Smooth muscle cell (in vitro differentiated cells): ENCODE results near the gene ID3. TPM values are rescaled to one million over a fixed set of nuclear protein-coding genes. Genes with fewer than 3 reads are reported as not detected.

Experiments
- DNase-seq: peaks from one replicate; lab custom pipeline; 2025; ENCODE audit not compliant: unreplicated experiment; lab: John Stamatoyannopoulos, UW
- H2AFZ ChIP-seq: fragments of 200-600 bp; sonication (generic); 2 replicates; pipeline ENCODE4 v1.6.0; 2016; ENCODE audit warnings: antibody characterized with exemption, low read depth, mild to moderate bottlenecking
- H3F3A ChIP-seq: fragments of 200-600 bp; sonication (generic); 2 replicates; pipeline ENCODE4 v1.6.0; 2017; ENCODE audit warnings: antibody characterized with exemption, low read depth
- H3K27ac ChIP-seq: fragments of 200-600 bp; sonication (generic); 2 replicates; pipeline ENCODE4 v1.5.1; 2016; ENCODE audit warnings: low read depth, mild to moderate bottlenecking
- H3K27me3 ChIP-seq: fragments of 200-600 bp; sonication (generic); 2 replicates; pipeline ENCODE4 v1.6.1; 2016; ENCODE audit warnings: low read depth, mild to moderate bottlenecking
- H3K36me3 ChIP-seq: fragments of 200-600 bp; sonication (generic); 2 replicates; pipeline ENCODE4 v1.5.1; 2016; ENCODE audit warnings: low read depth
- H3K4me1 ChIP-seq: fragments of 200-600 bp; sonication (generic); 2 replicates; pipeline ENCODE4 v1.5.1; 2016; ENCODE audit warnings: low read depth
- H3K4me2 ChIP-seq: fragments of 200-600 bp; sonication (generic); 2 replicates; pipeline ENCODE4 v1.6.0; 2016; ENCODE audit warnings: mild to moderate bottlenecking
- H3K4me3 ChIP-seq: fragments of 200-600 bp; sonication (generic); 2 replicates; pipeline ENCODE4 v1.5.1; 2016; ENCODE audit warnings: mild to moderate bottlenecking
- H3K79me2 ChIP-seq: fragments of 200-600 bp; sonication (generic); 2 replicates; pipeline ENCODE4 v1.6.0; 2016; ENCODE audit warnings: low read depth, mild to moderate bottlenecking
- H3K9ac ChIP-seq: fragments of 200-600 bp; sonication (generic); 2 replicates; pipeline ENCODE4 v1.6.0; 2016; ENCODE audit warnings: low read depth
- H3K9me3 ChIP-seq: fragments of 200-600 bp; sonication (generic); replicated peaks from 2 replicates; pipeline ENCODE4 v1.5.1; 2016; ENCODE audit warnings: low read depth
- H4K20me1 ChIP-seq: fragments of 200-600 bp; sonication (generic); 2 replicates; pipeline ENCODE4 v1.6.0; 2016; ENCODE audit warnings: low read depth
- CTCF ChIP-seq: fragments of 200-600 bp; sonication (generic); IDR thresholded peaks from 2 replicates; pipeline ENCODE4 v1.5.1; 2017; ENCODE audit warnings: borderline replicate concordance, mild to moderate bottlenecking, antibody characterized with exemption; ENCODE audit not compliant: insufficient read depth, poor library complexity, severe bottlenecking
- WGBS: methylation state at CpG from one replicate; pipeline ENCODE4 v1.1.7; 2016; ENCODE audit warnings: low lambda C conversion rate; 5-methylcytosine and 5-hydroxymethylcytosine counted together
- polyA plus RNA-seq: library from polyadenylated mRNA; unstranded; fragments of >200 nt; fragmentation: Nextera tagmentation; extraction: Ambion mirVana; gene quantifications from 2 replicates; pipeline ENCODE4 v1.2.1, GENCODE V29; 2016
- total RNA-seq: library from RNA; depleted of rRNA; stranded (reverse); fragments of >200 nt; gene quantifications from 2 replicates; pipeline ENCODE4 v1.2.3, GENCODE V29; 2014

The ID3 gene
- total and polyA plus RNA-seq, 2 experiments from 2014 or later: 752 to 929 TPM

GRCh38 chr1:23582820-23583219 is 23.5 kb upstream of the ID3 start:
- peaks cover 16% of the 10 kb centered on the region for H3K4me1 ChIP-seq
- H3K27me3 ChIP-seq: no peaks in the 10 kb centered on the region
- no peak overlapping the region for H3K4me2 ChIP-seq
- H3K9me3 ChIP-seq: no peaks in the 10 kb centered on the region
- H3K36me3 ChIP-seq: no peaks in the 10 kb centered on the region
- no peaks in the 10 kb centered on the region for H3K79me2 ChIP-seq
- H3K27ac ChIP-seq: peak overlapping the region; percentile 97
- 90% methylated on average over 4 of the region's 4 CpGs for WGBS
- DNase-seq: no peak
- peaks cover 29% of the 10 kb centered on the region for H3F3A ChIP-seq
- no peak overlapping the region for H3K9ac ChIP-seq
- no peak overlapping the region for H3K4me3 ChIP-seq
- TF ChIP-seq CTCF: no peak
- no peaks in the 10 kb centered on the region for H4K20me1 ChIP-seq
- no peak overlapping the region for H2AFZ ChIP-seq

- WGBS: 36% methylated on average over 8 of the region's 8 CpGs
- TF ChIP-seq CTCF: no peak
- no peak overlapping the region for H3K9ac ChIP-seq
- H3K36me3 ChIP-seq: no peaks in the 10 kb centered on the region
- H2AFZ ChIP-seq: peak overlapping the region; percentile 23
- no peaks in the 10 kb centered on the region for H3K27me3 ChIP-seq
- no peak overlapping the region for H3K4me3 ChIP-seq
- H3K27ac ChIP-seq: peak overlapping the region; percentile 74
- no peaks in the 10 kb centered on the region for H3K79me2 ChIP-seq
- peak overlapping the region; percentile 62 for H3K4me2 ChIP-seq
- no peak for DNase-seq
- H3F3A ChIP-seq: peaks cover 32% of the 10 kb centered on the region
- H3K9me3 ChIP-seq: no peaks in the 10 kb centered on the region
- no peaks in the 10 kb centered on the region for H4K20me1 ChIP-seq
- peaks cover 24% of the 10 kb centered on the region for H3K4me1 ChIP-seq
Observed at GRCh38 chr1:23581219-23581618, 21.9 kb upstream of the ID3 start.

GRCh38 chr1:23578997-23579363 is 19.7 kb upstream of the ID3 start:
- no peak overlapping the region for H2AFZ ChIP-seq
- no peak for DNase-seq
- H3K9me3 ChIP-seq: no peaks in the 10 kb centered on the region
- no peak for TF ChIP-seq CTCF
- no peaks in the 10 kb centered on the region for H3K36me3 ChIP-seq
- H3K4me2 ChIP-seq: peak overlapping the region; percentile 78
- no peaks in the 10 kb centered on the region for H4K20me1 ChIP-seq
- H3K4me1 ChIP-seq: peaks cover 30% of the 10 kb centered on the region
- H3K27me3 ChIP-seq: no peaks in the 10 kb centered on the region
- 85% methylated on average over 6 of the region's 6 CpGs for WGBS
- H3K79me2 ChIP-seq: no peaks in the 10 kb centered on the region
- peak overlapping the region; percentile 95 for H3K27ac ChIP-seq
- no peak overlapping the region for H3K4me3 ChIP-seq
- H3F3A ChIP-seq: peaks cover 42% of the 10 kb centered on the region
- H3K9ac ChIP-seq: no peak overlapping the region

- Histone ChIP-seq H3K36me3 (no peaks in the 10 kb centered on the region), H3K9me3 (no peaks in the 10 kb centered on the region), H3K9ac (peak overlapping the region; percentile 52), H4K20me1 (no peaks in the 10 kb centered on the region), H3K4me3 (no peak overlapping the region), H3K4me1 (peaks cover 30% of the 10 kb centered on the region), H3K27ac (peak overlapping the region; percentile 95), H2AFZ (no peak overlapping the region), H3F3A (peaks cover 42% of the 10 kb centered on the region), H3K4me2 (peak overlapping the region; percentile 78), H3K79me2 (no peaks in the 10 kb centered on the region), H3K27me3 (no peaks in the 10 kb centered on the region)
- TF ChIP-seq CTCF: no peak
- WGBS: 31% methylated on average over 4 of the region's 4 CpGs
- no peak for DNase-seq
Observed at GRCh38 chr1:23578311-23578996, 19.2 kb upstream of the ID3 start.
